A549 (cell line): ENCODE results near the gene MYOZ1.

Experiments used
- CHD2 ChIP-seq: fragments of 150-350 bp; IDR thresholded peaks from 2 replicates; pipeline ENCODE4 v1.6.1; 2014; ENCODE audit warnings: low read length; ENCODE audit not compliant: partially characterized antibody
- MYC ChIP-seq: IDR thresholded peaks from 2 replicates; pipeline ENCODE4 v1.6.1; 2012; ENCODE audit warnings: mild to moderate bottlenecking, inconsistent platforms, low read length, improper control_type of control experiment, borderline replicate concordance
- POLR2A ChIP-seq: IDR thresholded peaks from 2 replicates; pipeline ENCODE4 v1.6.1; 2012; ENCODE audit warnings: mild to moderate bottlenecking, low read length
- RFX5 ChIP-seq: fragments of 450-650 bp; IDR thresholded peaks from 2 replicates; pipeline ENCODE4 v1.7.1; 2014; ENCODE audit warnings: antibody characterized with exemption, mild to moderate bottlenecking, moderate library complexity

- no peak for TF ChIP-seq CHD2
- TF ChIP-seq POLR2A = no peak
- no peak for TF ChIP-seq RFX5
- no peak for TF ChIP-seq MYC
Observed at GRCh38 chr10:73634421-73634820, 6.9 kb downstream of the MYOZ1 start.
